HG03378 (cell line): ENCODE measurements around the gene ASIC2.

ENCODE experiments used
- ATAC-seq: cut with Tn5 transposase; IDR thresholded peaks from one replicate; pipeline ENCODE4 v1.9.1; 2021; ENCODE audit warnings: mild to moderate bottlenecking, moderate library complexity; ENCODE audit not compliant: unreplicated experiment

The ASIC2 gene

DNA sequence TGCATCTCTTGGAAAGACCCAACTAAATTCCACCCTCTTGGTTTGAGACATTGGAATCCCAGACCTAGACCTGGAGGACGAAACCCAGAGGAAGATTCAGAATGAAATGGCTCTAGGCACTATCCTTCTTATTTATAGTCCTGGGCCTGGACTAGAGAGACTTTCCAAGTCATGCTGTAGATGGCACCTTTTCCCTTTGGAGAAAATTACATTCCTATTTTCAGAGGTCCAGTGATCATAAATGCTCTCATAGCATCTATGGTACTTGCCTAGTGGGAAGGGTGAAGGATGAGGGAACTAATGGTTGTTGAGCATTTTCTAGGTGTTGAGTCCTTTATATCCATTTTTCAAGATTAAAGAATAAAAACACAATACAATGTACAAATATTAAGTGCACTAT lies 264.3 kb downstream of the ASIC2 start:
- ATAC-seq = no peak

DNA sequence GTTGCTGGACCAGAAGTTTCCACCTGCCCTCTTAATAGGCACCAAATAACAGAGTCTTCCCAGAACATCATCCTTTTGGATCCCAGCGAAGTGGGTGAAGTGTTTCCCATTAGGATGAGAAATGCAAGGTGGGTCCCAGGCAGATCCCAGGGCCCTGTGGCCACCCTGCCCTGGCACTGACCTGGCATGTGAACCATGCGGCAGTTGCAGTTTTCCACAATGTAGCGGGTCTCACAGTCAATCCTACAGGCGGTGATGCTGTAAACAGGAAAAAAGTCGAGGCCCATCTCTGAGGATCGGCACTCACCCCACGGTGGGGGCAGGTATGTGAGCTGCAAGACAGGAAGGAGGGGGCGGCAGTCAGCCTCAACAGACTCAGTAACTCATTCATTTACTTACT lies 265.0 kb downstream of the ASIC2 start:
- ATAC-seq = no peak

DNA sequence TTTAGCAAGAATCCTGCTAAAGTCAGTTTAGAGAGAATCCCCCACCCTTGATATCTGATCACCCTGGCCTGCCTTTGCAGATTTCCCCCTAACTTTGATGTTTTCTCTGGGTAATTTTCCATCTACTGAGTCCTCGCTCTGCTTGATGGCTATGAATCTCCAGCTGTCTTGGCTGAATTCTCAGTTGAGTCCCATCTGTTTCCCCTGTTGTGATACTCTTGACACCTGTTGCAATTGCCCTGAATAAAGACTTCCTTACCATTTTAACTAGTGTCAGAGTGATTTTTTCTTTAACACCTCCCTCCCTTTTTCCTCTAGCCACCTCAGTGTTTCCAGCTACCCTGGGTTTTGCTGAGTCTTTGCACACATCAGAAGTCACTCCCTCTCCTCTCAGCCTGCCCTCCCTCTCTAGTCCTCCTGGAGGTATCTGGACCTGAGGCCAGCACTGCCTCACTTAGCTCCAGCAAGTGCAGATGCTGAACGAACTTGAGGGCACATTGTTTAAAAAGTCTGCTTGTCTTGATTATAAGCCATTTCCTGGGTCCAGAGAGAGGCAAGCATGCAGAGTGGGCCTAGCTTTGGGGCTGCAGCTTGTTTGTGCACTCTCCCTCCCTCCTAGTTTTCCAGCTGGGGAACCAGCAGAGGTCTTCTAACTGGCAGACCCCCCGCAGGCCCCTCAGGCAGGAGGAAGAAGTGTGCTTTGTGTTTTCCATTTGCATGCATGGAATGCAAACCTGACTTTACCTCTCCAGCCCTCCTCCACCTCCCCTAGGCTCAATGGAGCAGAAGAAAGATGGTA lies 268.2 kb downstream of the ASIC2 start:
- ATAC-seq = no peak

DNA sequence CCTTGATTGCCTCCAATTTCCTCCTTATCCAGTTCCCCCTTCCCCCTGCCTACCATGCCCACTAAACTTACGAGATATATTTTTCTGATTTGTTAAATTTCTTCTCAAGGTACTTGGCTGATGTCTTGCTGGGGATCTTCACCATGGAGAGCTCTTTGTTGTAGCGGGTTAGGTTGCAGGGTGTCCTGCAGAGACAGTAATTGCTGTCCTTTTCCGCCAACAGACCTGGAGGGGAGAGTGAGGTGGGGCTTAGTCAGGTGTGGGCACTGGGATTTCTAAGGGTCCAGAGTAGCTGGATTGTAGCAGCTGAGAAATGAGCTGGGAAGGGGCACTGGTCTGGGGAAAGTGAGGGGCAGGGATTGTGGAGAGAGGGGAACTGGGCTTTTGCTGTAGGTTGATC lies 269.3 kb downstream of the ASIC2 start:
- no peak for ATAC-seq

DNA sequence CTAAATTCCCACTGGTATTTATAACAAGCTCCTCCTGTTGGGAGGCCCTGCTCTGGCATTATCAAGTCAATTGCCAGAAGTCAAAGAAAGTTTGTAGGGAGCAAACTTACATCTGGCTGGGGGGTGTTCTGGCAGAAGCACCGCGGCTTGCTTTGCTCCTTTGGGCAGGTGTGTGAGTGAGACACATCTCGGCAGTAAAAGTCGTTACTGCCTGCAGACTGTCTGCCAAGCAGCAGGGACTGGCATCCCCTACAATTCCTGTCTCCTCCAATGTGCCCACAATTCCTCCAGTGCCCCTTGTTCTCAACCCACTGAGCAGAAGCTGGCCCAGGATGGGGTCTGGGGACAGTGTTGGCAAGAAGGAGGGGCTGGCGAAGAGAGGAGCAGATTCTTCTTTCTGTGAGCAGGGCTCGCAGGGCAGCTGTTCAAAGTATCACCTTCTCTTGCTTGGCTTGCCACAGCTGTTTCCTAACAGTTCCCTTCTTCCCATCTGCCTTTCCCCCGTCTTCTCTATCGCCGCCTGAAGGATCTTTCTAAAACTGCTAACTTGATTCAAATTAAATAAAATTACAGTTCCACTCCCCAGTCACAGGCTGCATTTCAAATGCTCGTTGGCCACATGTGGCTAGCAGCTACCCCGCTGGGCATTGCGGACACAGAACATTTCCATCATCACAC lies 271.2 kb downstream of the ASIC2 start:
- ATAC-seq = no peak

DNA sequence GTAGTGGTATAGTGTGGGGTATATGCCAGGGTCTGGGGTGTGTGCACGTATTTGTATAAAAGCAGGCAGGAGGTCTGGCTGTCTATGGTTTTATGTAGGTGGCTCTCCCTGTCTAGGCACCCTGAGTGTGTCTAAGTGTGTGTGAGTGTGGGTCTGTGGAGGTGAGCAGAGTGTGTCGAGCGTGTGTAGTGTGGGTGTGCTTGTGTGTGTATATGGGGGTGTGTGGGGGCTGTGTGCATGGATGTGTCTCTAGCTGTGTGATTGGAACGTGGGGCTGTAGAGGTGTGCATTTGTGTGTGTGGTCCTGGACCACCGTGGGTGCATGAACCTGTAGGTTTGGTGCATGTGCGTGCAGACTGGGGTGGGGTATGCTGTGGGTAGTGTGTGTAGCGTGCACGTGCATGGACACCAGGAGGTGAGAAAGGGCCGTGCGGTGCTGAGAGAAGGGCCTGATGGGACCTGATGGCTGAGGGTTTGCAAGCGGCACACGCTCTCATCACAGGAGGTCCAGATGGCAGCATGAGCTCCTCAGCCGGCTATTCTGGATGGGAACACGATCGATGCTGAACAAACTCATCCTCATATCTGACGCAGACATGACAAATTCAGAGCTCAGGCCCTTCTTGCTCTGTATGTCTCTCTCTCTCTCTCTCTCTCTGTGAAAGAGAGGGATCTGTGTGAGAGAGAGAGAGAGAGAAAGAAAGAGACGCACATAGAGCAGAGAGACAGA lies 273.8 kb downstream of the ASIC2 start:
- no peak for ATAC-seq

DNA sequence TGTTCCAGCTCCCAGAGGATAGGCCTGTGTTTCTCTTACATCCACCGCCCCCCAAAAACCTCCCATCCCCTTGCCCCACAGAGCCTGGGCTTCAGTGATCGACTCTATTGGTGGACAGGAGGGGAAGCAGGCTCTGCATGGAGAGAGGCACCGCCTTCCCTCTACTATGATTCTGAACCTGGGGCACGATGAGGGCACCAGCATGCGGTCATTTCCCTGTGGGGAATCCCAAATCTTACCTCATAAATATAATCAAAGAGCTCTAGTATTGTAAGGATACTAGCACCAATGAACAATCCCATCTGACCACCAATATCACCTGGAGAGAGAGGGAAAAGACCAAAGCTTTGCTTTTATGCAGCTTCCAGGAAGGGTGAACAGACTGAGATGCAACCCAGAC lies 275.7 kb downstream of the ASIC2 start:
- ATAC-seq = no peak

DNA sequence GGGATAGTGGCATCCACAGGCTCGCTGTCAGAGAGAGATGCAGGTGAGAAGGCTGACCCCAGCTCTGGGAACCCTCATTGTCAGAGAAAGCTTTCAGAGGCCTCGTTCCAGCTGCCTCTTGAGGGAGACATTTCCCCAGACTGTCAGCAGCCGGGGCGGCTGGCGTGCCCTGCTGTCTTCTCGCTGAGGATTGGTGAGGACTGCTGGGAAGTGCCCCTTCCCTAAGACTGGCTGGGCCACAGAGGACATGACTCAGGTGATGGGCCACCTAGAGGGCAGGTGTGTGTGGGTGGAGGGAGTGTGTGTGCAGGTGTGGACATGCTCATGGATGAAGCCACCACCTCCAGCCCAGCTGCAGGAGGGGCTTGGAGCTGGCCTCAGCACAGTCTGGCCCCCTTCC lies 276.2 kb downstream of the ASIC2 start:
- ATAC-seq = no peak

DNA sequence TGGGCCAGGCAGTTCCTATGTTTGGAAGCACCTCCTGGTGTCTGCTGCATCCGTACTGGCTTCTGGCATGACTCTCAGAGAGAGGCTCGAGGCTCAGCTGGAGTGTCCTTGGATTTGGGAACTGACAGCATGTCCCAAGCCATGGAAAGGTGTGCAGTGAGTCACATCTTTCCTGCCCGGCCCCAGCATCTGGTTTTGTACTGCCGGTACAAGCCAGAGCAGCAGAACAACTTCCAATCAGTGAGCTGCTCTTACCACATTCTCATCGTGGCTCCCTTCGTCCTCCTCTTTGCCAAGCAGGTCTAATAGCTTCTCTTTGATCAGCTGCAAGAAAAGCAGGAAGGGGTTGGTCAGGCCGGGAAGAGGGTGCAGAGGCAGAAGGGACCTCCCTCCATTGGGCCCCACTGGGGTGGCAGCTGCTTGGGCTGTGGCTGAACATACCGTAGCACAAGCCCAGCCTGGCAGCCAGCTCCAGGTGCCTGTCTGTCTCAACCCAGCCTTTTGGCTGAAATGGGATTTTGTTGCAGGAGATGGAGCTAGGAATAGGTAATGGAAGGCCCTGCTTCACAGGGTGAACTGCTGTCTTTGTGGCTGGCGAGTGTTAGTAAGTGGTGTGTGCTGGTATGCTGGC lies 277.3 kb downstream of the ASIC2 start:
- no peak for ATAC-seq

DNA sequence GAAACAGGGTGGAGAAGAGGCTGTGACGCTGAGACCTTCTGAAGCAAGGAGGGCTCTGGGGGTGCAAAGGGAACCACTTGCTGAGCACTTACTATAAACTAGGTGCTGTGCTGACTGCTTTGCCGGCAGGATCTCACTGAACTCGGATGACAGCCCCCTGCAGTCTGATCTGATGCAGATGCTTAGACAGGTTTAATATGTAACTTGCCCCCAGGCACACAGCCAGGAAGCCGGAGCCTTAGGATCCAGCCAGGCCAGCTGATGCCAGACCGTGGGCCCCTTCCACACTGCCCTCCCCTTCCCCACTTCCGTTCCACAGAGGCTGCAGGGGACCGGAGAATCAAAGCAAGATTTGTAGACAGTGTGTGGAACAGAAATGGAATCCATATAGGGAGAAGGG lies 278.3 kb downstream of the ASIC2 start:
- no peak for ATAC-seq

DNA sequence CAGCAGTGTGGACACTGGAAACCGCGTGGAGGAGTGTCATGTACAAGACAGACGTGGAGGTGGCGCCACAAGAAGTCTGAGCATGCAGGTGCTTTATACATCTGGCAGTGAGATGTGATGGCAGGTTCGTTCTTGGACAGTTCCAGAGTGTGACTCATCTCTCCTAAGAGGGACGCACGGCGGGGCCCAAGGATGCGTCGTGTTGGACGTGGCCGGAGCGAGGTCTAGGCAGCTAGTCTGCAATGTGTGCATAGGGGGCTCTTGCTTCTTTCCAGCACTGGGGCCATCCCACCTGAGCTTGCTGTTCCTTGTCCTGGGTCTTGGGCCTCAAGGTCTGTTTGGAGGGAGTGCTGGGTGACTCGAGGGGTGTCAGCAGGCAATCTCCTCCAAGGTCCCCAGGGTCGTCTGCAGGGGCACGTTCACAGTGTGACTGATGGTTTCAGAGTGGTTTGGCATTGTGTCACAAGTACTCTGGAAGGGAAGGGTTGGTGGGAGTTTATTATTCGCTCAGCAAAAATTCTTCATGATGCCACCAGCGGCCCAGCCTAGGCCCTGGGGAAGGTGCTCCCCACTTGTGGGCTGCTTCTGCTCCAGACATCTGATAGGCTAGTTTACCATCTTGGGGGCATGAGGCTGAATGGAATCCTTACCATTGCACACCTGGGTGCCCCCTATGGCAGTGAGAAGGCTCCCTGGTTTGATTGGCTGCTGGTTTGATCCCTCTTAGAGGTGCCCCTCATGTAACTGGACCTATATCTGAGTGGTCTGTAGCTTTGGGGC lies 279.3 kb downstream of the ASIC2 start:
- ATAC-seq = no peak

DNA sequence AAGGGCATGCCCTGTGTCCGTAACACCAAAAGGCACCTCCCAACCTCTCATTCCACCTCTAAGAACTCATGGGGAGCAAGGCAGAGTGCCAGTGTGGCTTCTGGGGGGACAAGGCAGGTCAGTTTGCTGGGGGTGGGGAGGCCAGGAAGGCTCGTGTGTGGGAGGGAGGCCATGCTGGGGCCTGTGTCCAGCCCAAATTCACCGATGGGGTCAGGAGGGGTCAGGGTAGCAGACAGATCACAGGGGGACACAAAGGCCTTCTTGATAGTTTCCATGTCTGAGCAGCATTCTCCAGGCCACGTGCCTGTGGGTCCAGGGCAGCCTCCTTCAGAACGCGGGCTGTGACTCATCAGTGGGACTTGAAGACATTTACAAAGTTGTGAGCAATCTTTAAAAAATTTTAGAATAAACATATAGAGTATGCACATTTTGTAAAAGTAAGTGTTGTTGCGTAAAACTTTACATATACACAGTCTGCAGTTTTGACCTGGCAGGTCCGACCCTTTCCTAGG lies 280.5 kb downstream of the ASIC2 start:
- no peak for ATAC-seq

DNA sequence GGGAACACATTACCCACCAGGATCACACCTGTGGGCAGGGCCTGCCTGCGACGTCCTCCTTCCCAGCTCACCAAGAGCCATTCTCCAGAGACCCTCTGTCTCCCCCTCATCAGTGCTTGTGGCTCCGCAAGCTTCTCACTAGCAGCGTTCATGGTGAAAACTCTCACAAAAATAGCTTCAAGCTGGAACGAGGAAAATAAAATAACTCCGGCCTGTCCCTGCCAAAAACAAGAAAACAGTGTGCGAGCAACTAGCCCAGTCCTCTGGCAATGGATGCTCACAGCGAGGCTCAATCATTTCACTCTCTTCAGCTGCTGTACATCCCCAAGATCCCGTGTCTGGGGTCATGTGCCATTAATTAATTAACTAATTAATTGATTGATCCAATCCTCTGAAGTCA lies 283.5 kb downstream of the ASIC2 start:
- no peak for ATAC-seq

DNA sequence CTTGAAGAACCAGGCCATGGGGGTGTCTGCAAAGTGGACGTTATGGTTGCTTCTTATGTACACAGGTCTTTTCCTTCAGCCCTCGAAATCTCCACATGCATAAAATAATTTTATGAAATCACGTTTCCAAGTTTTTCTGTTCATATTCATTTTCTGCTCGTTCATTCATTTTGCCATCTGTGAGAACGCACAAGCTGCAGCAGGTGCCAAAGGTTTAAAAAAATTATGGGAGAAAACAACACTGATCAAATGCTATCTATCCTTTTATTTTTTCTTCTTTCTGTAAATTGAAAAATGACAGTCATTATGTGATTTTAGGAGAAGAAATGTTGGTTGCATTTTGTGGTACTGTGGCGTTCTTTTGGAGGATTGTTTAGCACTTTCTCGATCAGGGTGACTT lies 285.9 kb downstream of the ASIC2 start:
- ATAC-seq = no peak

DNA sequence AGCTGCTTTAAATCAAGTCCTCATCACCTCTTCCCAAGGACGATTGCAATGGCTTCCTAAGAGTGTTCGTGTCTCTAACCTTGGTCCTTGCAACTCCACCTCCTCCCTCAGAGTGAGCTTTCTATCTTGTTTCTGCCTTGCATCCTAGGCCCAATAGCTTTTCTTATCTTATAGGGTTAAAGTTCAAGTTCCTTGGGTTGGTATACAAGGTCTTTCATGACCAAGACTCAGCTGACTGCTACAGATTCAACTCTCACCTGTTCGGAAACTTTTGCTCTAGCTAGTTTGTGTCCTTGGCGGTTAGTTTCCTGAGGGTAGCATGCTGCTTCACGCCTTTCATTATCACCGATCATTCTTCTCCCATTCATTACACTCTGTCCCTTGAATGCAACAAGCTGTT lies 290.8 kb downstream of the ASIC2 start:
- ATAC-seq = no peak

DNA sequence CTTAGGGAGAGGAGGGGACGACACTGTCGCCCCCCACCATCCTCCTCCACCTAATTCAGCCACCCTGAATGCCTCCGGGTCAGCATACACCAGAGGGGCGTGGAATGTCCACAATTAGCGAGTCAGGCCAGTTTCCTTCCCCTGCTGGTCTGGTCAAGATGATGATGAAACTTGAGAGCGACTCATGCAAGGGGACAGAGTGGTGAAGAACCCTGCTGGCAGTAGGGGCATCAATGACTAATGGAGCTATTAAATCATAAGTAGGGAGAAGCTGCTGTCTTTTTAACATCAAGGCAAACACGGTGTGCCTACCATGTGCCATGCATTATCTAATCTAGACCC lies 294.2 kb downstream of the ASIC2 start:
- ATAC-seq = no peak

DNA sequence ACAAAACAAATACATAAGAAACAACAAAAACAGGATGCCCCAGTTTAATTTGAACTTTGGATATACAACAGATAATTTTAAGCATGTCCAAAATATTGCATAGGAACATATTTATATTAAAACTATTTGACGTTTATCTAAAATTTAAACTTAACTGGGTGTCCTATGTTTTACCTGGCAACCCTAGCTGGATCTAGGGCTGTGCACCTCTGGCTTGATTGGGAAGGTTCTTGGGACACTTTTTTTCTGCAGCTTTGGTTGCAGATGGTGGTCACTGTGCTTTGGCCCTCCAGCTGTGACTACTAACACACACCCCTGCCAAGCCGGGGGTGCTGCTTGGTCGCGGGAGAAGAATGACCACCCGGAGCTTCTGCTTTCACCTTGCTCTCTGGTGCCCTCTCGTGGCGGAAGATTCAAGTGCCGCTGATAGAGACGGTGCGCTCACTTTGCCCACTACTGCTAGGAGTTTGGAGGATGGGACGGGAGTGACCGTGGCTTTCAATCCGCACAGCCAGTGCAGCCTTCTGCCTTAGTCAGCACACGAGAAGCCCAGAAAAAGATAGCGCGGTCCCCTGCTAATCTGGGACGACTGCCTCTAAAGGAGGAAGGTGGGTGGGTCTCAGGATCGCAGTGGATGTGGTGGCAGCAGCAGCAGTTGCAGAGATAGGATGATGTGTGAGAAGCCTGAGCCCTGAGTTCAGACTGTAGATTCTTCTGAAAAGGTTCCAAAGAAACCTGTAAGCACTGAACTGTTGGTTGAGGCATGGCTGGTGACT lies 294.8 kb downstream of the ASIC2 start:
- ATAC-seq = no peak

DNA sequence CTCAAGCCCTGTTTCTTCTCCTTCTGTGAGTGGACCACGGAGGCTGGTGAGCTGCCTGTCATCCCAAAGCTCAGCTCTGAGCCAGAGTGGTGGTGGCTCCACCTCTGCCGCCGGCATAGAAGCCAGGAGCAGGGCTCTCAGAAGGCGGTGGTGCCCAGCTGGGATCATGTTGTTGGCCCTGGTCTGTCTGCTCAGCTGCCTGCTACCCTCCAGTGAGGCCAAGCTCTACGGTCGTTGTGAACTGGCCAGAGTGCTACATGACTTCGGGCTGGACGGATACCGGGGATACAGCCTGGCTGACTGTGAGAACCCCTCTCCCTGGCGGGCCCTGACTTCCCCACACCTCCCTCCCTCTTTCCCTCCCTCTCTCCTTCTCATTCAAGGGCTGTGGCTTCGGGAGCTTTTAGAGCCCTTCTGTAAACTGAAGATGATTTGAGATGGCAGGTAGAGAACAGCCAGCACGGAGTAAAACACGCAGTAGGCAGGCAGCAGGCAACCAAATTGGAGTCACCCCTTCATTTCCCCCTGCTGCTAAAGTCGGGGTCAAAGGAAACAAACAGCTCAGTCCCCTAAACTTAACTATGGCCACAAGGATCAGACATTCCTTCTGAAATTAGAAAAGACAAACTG lies 297.6 kb downstream of the ASIC2 start:
- ATAC-seq = no peak

DNA sequence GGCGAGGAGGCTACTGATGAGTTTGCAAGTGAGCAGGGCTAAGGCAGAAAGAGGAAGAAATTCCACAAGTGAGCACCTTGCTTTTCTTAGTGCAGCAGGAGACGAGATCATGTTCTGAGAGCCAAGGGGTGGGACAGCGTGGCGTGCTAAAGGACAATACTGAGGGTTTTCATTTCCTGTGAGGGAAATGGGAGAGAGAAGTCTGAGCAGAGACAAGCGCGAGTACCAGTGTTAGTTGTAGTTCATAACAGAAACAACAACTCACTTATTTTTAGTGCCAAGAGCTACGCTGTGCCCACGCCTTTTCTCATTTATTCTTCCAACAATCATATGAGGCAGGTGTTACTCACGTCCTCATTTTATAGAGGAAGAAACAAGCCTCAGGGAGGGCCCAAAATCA lies 299.1 kb downstream of the ASIC2 start:
- no peak for ATAC-seq
